ENCODE data around the gene SRSF9. TPM values are rescaled to one million over a fixed set of nuclear protein-coding genes. Genes with fewer than 3 reads are reported as not detected.
"Not testable (repeated sequence)": the region's sequence is repeated elsewhere in the genome, so short reads cannot be mapped to it uniquely, and the experiment has no call there.

The SRSF9 gene
- total RNA-seq, 1 experiment from 2014 or later, result 319 TPM

DNA sequence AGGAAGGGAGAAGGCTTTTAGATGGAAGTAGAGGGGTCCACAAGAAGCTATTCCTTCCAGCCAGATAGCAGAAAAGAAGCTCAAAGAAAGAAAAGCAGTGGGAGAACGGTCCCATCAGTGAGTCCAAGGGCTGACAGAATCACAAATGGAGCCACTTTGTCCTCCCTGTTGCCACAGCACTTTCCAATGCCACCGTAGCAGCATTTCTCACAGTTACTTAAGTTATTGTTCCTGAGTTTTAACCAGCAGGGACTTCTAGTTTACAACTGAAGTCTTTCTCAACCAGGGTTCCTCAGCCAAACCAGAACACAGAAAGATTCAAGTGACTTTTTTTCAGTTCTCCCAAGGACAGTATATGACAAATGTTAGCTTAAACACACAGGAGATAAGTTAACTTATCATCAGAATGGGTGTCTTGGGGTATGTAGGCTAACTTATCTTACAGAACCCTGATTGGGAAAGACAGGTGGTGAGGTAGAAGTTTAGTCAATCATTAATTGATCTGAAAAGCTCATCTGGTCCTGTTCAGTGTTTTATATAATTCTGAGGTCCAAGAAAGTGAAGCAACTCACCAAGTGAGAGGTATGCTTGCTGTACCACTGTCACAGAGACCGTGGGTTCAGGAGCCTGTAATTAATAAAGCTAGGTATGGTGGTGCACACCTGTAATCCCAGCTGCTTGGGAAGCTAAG is 16.3 kb downstream of the SRSF9 start:
- Histone ChIP-seq H3K27me3 (ENCODE audit: low read length) (no peaks in the 10 kb centered on the region), H2AFZ (ENCODE audit: low read length) (no peak overlapping the region), H3K4me3 (ENCODE audit: low read length) (no peak overlapping the region), H3K4me2 (ENCODE audit: low read length) (no peak overlapping the region), H3K9ac (ENCODE audit: low read length) (no peak overlapping the region), H4K20me1 (ENCODE audit: low read length) (peaks cover 19% of the 10 kb centered on the region), H3K27ac (ENCODE audit: low read length) (no peak overlapping the region), H3K4me1 (ENCODE audit: insufficient read depth, low read length) (no peaks in the 10 kb centered on the region), H3K9me2 (replicated peaks; ENCODE audit: low read length) (no peaks in the 10 kb centered on the region), H3F3A (ENCODE audit: low read length, unreplicated experiment) (peaks cover 4% of the 10 kb centered on the region), H3K79me2 (ENCODE audit: low read length) (peaks cover 31% of the 10 kb centered on the region), H3K36me3 (ENCODE audit: low read depth, low read length) (peaks cover 49% of the 10 kb centered on the region), H3K9me3 (ENCODE audit: low read length) (no peaks in the 10 kb centered on the region)
- ChIA-PET CTCF (interaction anchor here (0.6 kb wide), 1 partner anchor 84 kb away, joined by 3 read pairs; no protein-coding TSS in a partner anchor), POLR2A (ENCODE audit: unreplicated experiment) (no interaction called here)
- intact Hi-C loops (cut with micrococcal nuclease), result no loop called here
- no peak for ATAC-seq
- TF ChIP-seq EZH2phosphoT487 (IDR thresholded peaks at IDR 0.05; ENCODE audit: borderline replicate concordance, low read length) (no peak), EZH2 (IDR thresholded peaks at IDR 0.05; ENCODE audit: low read length, unreplicated experiment) (no peak)
- TF ChIP-seq, protein P1, sequence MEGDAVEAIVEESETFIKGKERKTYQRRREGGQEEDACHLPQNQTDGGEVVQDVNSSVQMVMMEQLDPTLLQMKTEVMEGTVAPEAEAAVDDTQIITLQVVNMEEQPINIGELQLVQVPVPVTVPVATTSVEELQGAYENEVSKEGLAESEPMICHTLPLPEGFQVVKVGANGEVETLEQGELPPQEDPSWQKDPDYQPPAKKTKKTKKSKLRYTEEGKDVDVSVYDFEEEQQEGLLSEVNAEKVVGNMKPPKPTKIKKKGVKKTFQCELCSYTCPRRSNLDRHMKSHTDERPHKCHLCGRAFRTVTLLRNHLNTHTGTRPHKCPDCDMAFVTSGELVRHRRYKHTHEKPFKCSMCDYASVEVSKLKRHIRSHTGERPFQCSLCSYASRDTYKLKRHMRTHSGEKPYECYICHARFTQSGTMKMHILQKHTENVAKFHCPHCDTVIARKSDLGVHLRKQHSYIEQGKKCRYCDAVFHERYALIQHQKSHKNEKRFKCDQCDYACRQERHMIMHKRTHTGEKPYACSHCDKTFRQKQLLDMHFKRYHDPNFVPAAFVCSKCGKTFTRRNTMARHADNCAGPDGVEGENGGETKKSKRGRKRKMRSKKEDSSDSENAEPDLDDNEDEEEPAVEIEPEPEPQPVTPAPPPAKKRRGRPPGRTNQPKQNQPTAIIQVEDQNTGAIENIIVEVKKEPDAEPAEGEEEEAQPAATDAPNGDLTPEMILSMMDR (conservative IDR thresholded peaks at IDR 0.05; ENCODE audit: low read depth, low read length), result no peak
- no TSS peak for BruUV-seq (replicated peaks)
- DNase-seq, result no peak

DNA sequence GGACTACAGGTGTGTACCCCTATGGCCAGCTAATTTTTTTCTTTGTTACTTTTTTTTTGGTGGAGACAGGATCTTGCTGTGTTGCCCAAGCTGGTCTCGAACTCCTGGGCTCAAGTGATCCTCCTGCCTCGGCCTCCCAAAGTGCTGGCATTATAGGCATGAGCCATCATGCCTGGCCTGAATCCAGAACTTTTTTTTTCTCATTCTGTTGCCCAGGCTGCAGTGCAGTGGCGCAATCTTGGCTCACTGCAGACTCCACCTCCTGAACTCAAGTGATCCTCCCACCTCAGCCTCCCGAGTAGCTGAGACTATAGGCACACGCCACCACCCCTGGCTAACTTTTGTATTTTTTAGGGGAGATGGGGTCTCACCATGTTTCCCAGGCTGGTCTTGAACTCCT is 17.0 kb downstream of the SRSF9 start:
- peak; percentile 29 for DNase-seq
- peaks cover 48% of the 10 kb centered on the region for H3K36me3 ChIP-seq (ENCODE audit: low read depth, low read length)
- H3F3A ChIP-seq (ENCODE audit: low read length, unreplicated experiment); BruUV-seq (replicated peaks); H3K4me3 ChIP-seq (ENCODE audit: low read length); H3K4me1 ChIP-seq (ENCODE audit: insufficient read depth, low read length); H3K27me3 ChIP-seq (ENCODE audit: low read length); H3K27ac ChIP-seq (ENCODE audit: low read length); H2AFZ ChIP-seq (ENCODE audit: low read length); H3K9me3 ChIP-seq (ENCODE audit: low read length); H3K9ac ChIP-seq (ENCODE audit: low read length); POLR2A ChIA-PET (ENCODE audit: unreplicated experiment); H3K9me2 ChIP-seq (replicated peaks; ENCODE audit: low read length); ATAC-seq; H3K4me2 ChIP-seq (ENCODE audit: low read length); intact Hi-C loops (cut with micrococcal nuclease): not testable (repeated sequence)
- CTCF ChIA-PET, result interaction anchor here (0.6 kb wide), 1 partner anchor 85 kb away, joined by 3 read pairs; no protein-coding TSS in a partner anchor
- H3K79me2 ChIP-seq (ENCODE audit: low read length), result peaks cover 38% of the 10 kb centered on the region
- H4K20me1 ChIP-seq (ENCODE audit: low read length), result peaks cover 23% of the 10 kb centered on the region

DNA sequence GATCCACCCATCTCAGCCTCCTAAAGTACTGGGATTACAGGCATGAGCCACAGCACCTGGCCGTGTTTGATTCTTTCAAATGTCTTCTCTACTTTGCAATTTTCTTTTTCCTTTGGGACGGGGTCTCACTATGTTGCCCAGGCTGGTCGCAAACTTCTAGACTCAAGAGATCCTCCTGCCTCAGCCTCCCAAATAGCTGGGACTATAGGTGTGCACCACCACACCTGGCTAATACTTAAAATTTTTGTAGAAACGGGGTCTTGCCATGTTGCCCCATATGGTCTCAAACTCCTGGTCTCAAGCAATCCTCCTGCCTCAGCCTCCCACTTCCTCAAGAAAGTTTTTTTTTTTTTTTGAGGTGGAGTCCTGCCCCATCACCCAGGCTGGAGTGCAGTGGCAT is 21.6 kb downstream of the SRSF9 start:
- BruUV-seq (replicated peaks), result no TSS peak
- H2AFZ ChIP-seq (ENCODE audit: low read length), result no peak overlapping the region
- no peak for DNase-seq
- H4K20me1 ChIP-seq (ENCODE audit: low read length), result peaks cover 13% of the 10 kb centered on the region; the same call in 1 of the 2 replicates
- CTCF ChIA-PET, result interaction anchor here (0.7 kb wide), 1 partner anchor 454 kb away, joined by 7 read pairs; no protein-coding TSS in a partner anchor
- H3K79me2 ChIP-seq (ENCODE audit: low read length), result peaks cover 78% of the 10 kb centered on the region
- H3K27ac ChIP-seq (ENCODE audit: low read length), result no peak overlapping the region
- H3K4me3 ChIP-seq (ENCODE audit: low read length), result peak overlapping the region; percentile 77
- H3K9ac ChIP-seq (ENCODE audit: low read length), result no peak overlapping the region
- TF ChIP-seq EZH2 (IDR thresholded peaks at IDR 0.05; ENCODE audit: low read length, unreplicated experiment) (no peak), EZH2phosphoT487 (IDR thresholded peaks at IDR 0.05; ENCODE audit: borderline replicate concordance, low read length) (no peak)
- TF ChIP-seq, protein P1 (conservative IDR thresholded peaks at IDR 0.05; ENCODE audit: low read depth, low read length), result no peak
- no peaks in the 10 kb centered on the region for H3K9me2 ChIP-seq (replicated peaks; ENCODE audit: low read length)
- no peaks in the 10 kb centered on the region for H3K27me3 ChIP-seq (ENCODE audit: low read length)
- H3F3A ChIP-seq (ENCODE audit: low read length, unreplicated experiment), result no peaks in the 10 kb centered on the region
- H3K4me2 ChIP-seq (ENCODE audit: low read length), result peak overlapping the region; percentile 79
- peaks cover 23% of the 10 kb centered on the region for H3K4me1 ChIP-seq (ENCODE audit: insufficient read depth, low read length)
- no peak for ATAC-seq
- POLR2A ChIA-PET (ENCODE audit: unreplicated experiment), result no interaction called here
- intact Hi-C loops (cut with micrococcal nuclease), result no loop called here
- H3K36me3 ChIP-seq (ENCODE audit: low read depth, low read length), result peaks cover 31% of the 10 kb centered on the region
- no peaks in the 10 kb centered on the region for H3K9me3 ChIP-seq (ENCODE audit: low read length)

DNA sequence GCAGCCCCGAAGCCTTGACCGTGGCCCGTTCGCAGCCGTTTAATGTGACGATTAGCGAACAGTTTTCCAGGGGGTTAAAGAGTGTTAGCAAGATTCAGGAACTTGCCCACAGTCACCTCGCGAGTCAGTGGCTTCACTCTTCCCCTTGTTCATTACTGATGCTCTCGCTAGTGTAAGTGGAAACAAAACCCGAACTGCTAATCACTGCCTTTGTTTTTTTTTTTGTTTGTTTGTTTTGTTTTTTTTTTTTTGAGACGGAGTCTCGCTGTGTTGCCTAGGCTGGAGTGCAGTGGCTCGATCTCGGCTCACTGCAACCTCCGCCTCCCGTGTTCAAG is 22.7 kb downstream of the SRSF9 start:
- H3F3A ChIP-seq (ENCODE audit: low read length, unreplicated experiment); ATAC-seq; intact Hi-C loops (cut with micrococcal nuclease); H3K9me3 ChIP-seq (ENCODE audit: low read length); CTCF ChIA-PET; H3K27me3 ChIP-seq (ENCODE audit: low read length); DNase-seq; H3K9me2 ChIP-seq (replicated peaks; ENCODE audit: low read length); POLR2A ChIA-PET (ENCODE audit: unreplicated experiment); BruUV-seq (replicated peaks); H4K20me1 ChIP-seq (ENCODE audit: low read length): not testable (repeated sequence)
- H3K27ac ChIP-seq (ENCODE audit: low read length), result peak overlapping the region; percentile 68
- H2AFZ ChIP-seq (ENCODE audit: low read length), result peak overlapping the region; percentile 71
- peak overlapping the region; percentile 77 for H3K4me3 ChIP-seq (ENCODE audit: low read length)
- H3K4me1 ChIP-seq (ENCODE audit: insufficient read depth, low read length), result peaks cover 23% of the 10 kb centered on the region
- peaks cover 30% of the 10 kb centered on the region for H3K36me3 ChIP-seq (ENCODE audit: low read depth, low read length)
- H3K79me2 ChIP-seq (ENCODE audit: low read length), result peaks cover 81% of the 10 kb centered on the region
- H3K9ac ChIP-seq (ENCODE audit: low read length), result peak overlapping the region; percentile 86
- peak overlapping the region; percentile 79 for H3K4me2 ChIP-seq (ENCODE audit: low read length)
